A549 (cell line): ENCODE results near the gene HSDL2. TPM values are rescaled to one million over a fixed set of nuclear protein-coding genes. Genes with fewer than 3 reads are reported as not detected.

Experiments
- ATAC-seq, 2 experiments: fragments of 200-7000 bp in 1 of 2; fragments of >200 bp in 1 of 2; cut with Nextera tagmentation in 1 of 2; cut with Tn5 transposase in 1 of 2; 3 replicates each; pipeline versions ENCODE4 v1.8.0 to v1.9.1; 2018 to 2020; ENCODE audit warnings: mild to moderate bottlenecking in 1 of 2, moderate library complexity in 1 of 2
- CTCF ChIA-PET: fragments of 300-600 bp; sonication (Branson Sonifier 250); formaldehyde crosslinking; extraction: SDS; loops from one replicate; lab custom pipeline; 2021; ENCODE audit warnings: antibody characterized with exemption, inconsistent platforms; lab: Yijun Ruan, JAX
- POLR2A ChIA-PET: fragments of 350-600 bp; formaldehyde crosslinking; extraction: SDS; loops from one replicate; lab custom pipeline; 2021; ENCODE audit warnings: antibody characterized with exemption, inconsistent platforms; lab: Yijun Ruan, JAX
- DNase-seq, 2 experiments: peaks; one replicate each; pipeline versions ENCODE4 v3.0.0 to v3.0.0-alpha.2; 2011 to 2016; ENCODE audit warnings: low read depth in 1 of 2, low spot score in 1 of 2
- FAIRE-seq: peaks from 2 replicates; lab custom pipeline; 2011; peaks lifted over from hg19 to GRCh38; lab: Jason Lieb, UNC
- H3K27ac ChIP-seq, 2 experiments: fragments of >200 bp; sonication (Bioruptor Twin); formaldehyde crosslinking; 3 replicates each; pipeline ENCODE4 v1.5.1; 2016 to 2017
- H3K4me1 ChIP-seq: fragments of >200 bp; sonication (Bioruptor Twin); formaldehyde crosslinking; 3 replicates; pipeline ENCODE4 v1.6.1; 2016
- H3K4me2 ChIP-seq: fragments of >200 bp; sonication (Bioruptor Twin); formaldehyde crosslinking; 3 replicates; pipeline ENCODE4 v1.6.1; 2016
- H3K4me3 ChIP-seq: fragments of >200 bp; sonication (Bioruptor Twin); formaldehyde crosslinking; 3 replicates; pipeline ENCODE4 v1.5.1; 2016
- H3K9me3 ChIP-seq: fragments of >200 bp; sonication (Bioruptor Twin); formaldehyde crosslinking; 3 replicates; pipeline ENCODE4 v1.6.1; 2016
- CTCF ChIP-seq: fragments of >200 bp; sonication (Bioruptor Twin); formaldehyde crosslinking; IDR thresholded peaks from 3 replicates; pipeline ENCODE4 v1.5.1; 2016
- E2F6 ChIP-seq: IDR thresholded peaks from 2 replicates; pipeline ENCODE4 v1.6.1; 2012; ENCODE audit warnings: low read depth, borderline replicate concordance
- EP300 ChIP-seq, 2 experiments: fragments of >200 bp; sonication (Bioruptor Twin); formaldehyde crosslinking; IDR thresholded peaks; 2 replicates in 1 of 2; 3 replicates in 1 of 2; pipeline ENCODE4 v1.6.1; 2016 to 2017
- FOSB ChIP-seq: fragments of 250-450 bp; sonication (Bioruptor Pico); IDR thresholded peaks from 2 replicates; pipeline ENCODE4 v1.5.0; 2020; ENCODE audit warnings: mild to moderate bottlenecking, moderate library complexity
- HMGXB4 ChIP-seq: fragments of 250-450 bp; sonication (Bioruptor Pico); IDR thresholded peaks from 2 replicates; pipeline ENCODE4 v1.5.0; 2021; ENCODE audit warnings: mild to moderate bottlenecking, moderate library complexity, borderline replicate concordance
- HOXA7 ChIP-seq: fragments of 250-450 bp; sonication (Bioruptor Pico); IDR thresholded peaks from 2 replicates; pipeline ENCODE4 v1.5.0; 2020; ENCODE audit warnings: mild to moderate bottlenecking, moderate library complexity
- JUNB ChIP-seq: fragments of >200 bp; sonication (Bioruptor Twin); formaldehyde crosslinking; IDR thresholded peaks from 2 replicates; pipeline ENCODE4 v1.6.1; 2016
- KDM5A ChIP-seq: fragments of 200-600 bp; sonication (generic); IDR thresholded peaks from 2 replicates; pipeline ENCODE4 v1.6.1; 2016; ENCODE audit warnings: antibody characterized with exemption, mild to moderate bottlenecking
- MYC ChIP-seq: IDR thresholded peaks from 2 replicates; pipeline ENCODE4 v1.6.1; 2012; ENCODE audit warnings: mild to moderate bottlenecking, inconsistent platforms, low read length, improper control_type of control experiment, borderline replicate concordance
- PBX3 ChIP-seq: IDR thresholded peaks from 2 replicates; pipeline ENCODE4 v1.6.1; 2012
- PHF8 ChIP-seq: fragments of 200-600 bp; sonication (generic); IDR thresholded peaks from 2 replicates; pipeline ENCODE4 v1.6.1; 2016; ENCODE audit warnings: low read depth, mild to moderate bottlenecking, antibody characterized with exemption, moderate library complexity, borderline replicate concordance
- RAD21 ChIP-seq, 2 experiments: fragments of >200 bp in 1 of 2; sonication (Bioruptor Twin) in 1 of 2; formaldehyde crosslinking in 1 of 2; IDR thresholded peaks in 1 of 2; conservative IDR thresholded peaks in 1 of 2; 2 replicates in 1 of 2; 3 replicates in 1 of 2; pipeline ENCODE4 v1.6.1; 2012 to 2018; ENCODE audit warnings: inconsistent platforms in 1 of 2
- REST ChIP-seq: fragments of 200-600 bp; sonication (generic); IDR thresholded peaks from 2 replicates; pipeline ENCODE4 v1.6.1; 2016; ENCODE audit warnings: antibody characterized with exemption, mild to moderate bottlenecking, moderate library complexity
- RNF2 ChIP-seq: fragments of 200-600 bp; sonication (generic); IDR thresholded peaks from 2 replicates; pipeline ENCODE4 v1.6.1; 2016; ENCODE audit warnings: low read depth, mild to moderate bottlenecking, antibody characterized with exemption, moderate library complexity, borderline replicate concordance
- SMC3 ChIP-seq: fragments of >200 bp; sonication (Bioruptor Twin); formaldehyde crosslinking; IDR thresholded peaks from 3 replicates; pipeline ENCODE4 v1.6.1; 2018; ENCODE audit warnings: inconsistent platforms
- SREBF2 ChIP-seq: fragments of 450-650 bp; IDR thresholded peaks from 2 replicates; pipeline ENCODE4 v1.6.1; 2014; ENCODE audit warnings: mild to moderate bottlenecking, moderate library complexity
- USF2 ChIP-seq: fragments of 450-650 bp; IDR thresholded peaks from 2 replicates; pipeline ENCODE4 v1.6.1; 2014; ENCODE audit warnings: antibody characterized with exemption
- ZC3H11A ChIP-seq: fragments of 450-650 bp; IDR thresholded peaks from 2 replicates; pipeline ENCODE4 v1.6.1; 2014; ENCODE audit warnings: antibody characterized with exemption, mild to moderate bottlenecking
- ZNF302 ChIP-seq: fragments of 250-450 bp; sonication (Bioruptor Pico); IDR thresholded peaks from 2 replicates; pipeline ENCODE4 v1.9.0; 2021; ENCODE audit warnings: inconsistent platforms, mild to moderate bottlenecking, moderate library complexity
- WGBS: methylation state at CpG from one replicate; pipeline ENCODE4 v1.1.6; 2017; ENCODE audit errors: missing lambda C conversion rate; 5-methylcytosine and 5-hydroxymethylcytosine counted together
- polyA plus RNA-seq, 4 experiments: library from polyadenylated mRNA; depleted of rRNA in 3 of 4; stranded (reverse); fragments of >200 nt; fragmentation: RNase III in 1 of 4; extraction: RNeasy Plus Mini Kit Qiagen cat#74134 plus additional on column Dnase treatment in 1 of 4; gene quantifications; 2 replicates in 3 of 4; 3 replicates in 1 of 4; pipeline ENCODE4 v1.2.3, GENCODE V29; 2011 to 2017

HSDL2 gene
- polyA plus RNA-seq, 2 of the 4 experiments (the other 2 are of a cell fraction): 47.4 to 47.7 TPM

- CTCF ChIA-PET: no interaction called here
- Histone ChIP-seq H3K27ac (no peak overlapping the region), H3K4me3 (no peak overlapping the region), H3K4me1 (no peaks in the 10 kb centered on the region), H3K9me3 (peaks cover 16% of the 10 kb centered on the region; the same call in 2 of the 3 replicates), H3K4me2 (no peak overlapping the region)
- 96% methylated on average over 2 of the region's 2 CpGs for WGBS
- FAIRE-seq: no peak
- no peak for DNase-seq
- POLR2A ChIA-PET: no interaction called here
- ATAC-seq: no peak
- TF ChIP-seq SREBF2: no peak
- TF ChIP-seq RAD21 (conservative IDR thresholded peaks at IDR 0.05 in 1 of 2, IDR thresholded peaks at IDR 0.05 in 1 of 2): no peak
- TF ChIP-seq USF2: no peak
- no peak for TF ChIP-seq HMGXB4 (CRISPR knock-in tag)
- no peak for TF ChIP-seq E2F6
- no peak for TF ChIP-seq PBX3
- no peak for TF ChIP-seq REST
- no peak for TF ChIP-seq ZNF302
- TF ChIP-seq ZC3H11A: no peak
- no peak for TF ChIP-seq JUNB
- no peak for TF ChIP-seq HOXA7 (CRISPR knock-in tag)
- no peak for TF ChIP-seq PHF8
Measured at GRCh38 chr9:112473986-112474385, 94.1 kb downstream of the HSDL2 start.

GRCh38 chr9:112475318-112475717, 95.4 kb downstream of the HSDL2 start:
- WGBS: 87% methylated on average over 1 of the region's 1 CpG
- CTCF ChIA-PET: interaction anchor here (1.4 kb wide), 1 partner anchor 10 kb away, joined by 5 read pairs; no protein-coding TSS in a partner anchor
- POLR2A ChIA-PET: no interaction called here
- Histone ChIP-seq H3K9me3 (peaks cover 16% of the 10 kb centered on the region; the same call in 2 of the 3 replicates), H3K27ac (no peak overlapping the region), H3K4me1 (no peaks in the 10 kb centered on the region), H3K4me3 (no peak overlapping the region), H3K4me2 (no peak overlapping the region)
- no peak for ATAC-seq
- TF ChIP-seq SMC3 (no peak), MYC (no peak), RNF2 (no peak), KDM5A (no peak), FOSB (CRISPR knock-in tag) (no peak), CTCF (no peak), EP300 (IDR thresholded peaks at IDR 0.05) (no peak)
- no peak for FAIRE-seq
- no peak for DNase-seq
